Testis (tissue), 5 donors: ENCODE data around the gene TMEM238. TPM values are rescaled to one million over a fixed set of nuclear protein-coding genes. Genes with fewer than 3 reads are reported as not detected.

Experiments
- DNase-seq: peaks from one replicate; pipeline ENCODE4 v3.0.0-alpha.2; 2019
- H3K27ac ChIP-seq, 2 donors: fragments of 200-600 bp; sonication (generic); one replicate each; pipeline ENCODE4 v1.5.1; 2019
- H3K27me3 ChIP-seq: fragments of 200-600 bp; sonication (generic); one replicate; pipeline ENCODE4 v1.5.1; 2019
- H3K36me3 ChIP-seq: fragments of 200-600 bp; sonication (generic); one replicate; pipeline ENCODE4 v1.5.1; 2017; ENCODE audit warnings: low read depth; ENCODE audit errors: missing control alignments
- H3K4me1 ChIP-seq: fragments of 200-600 bp; sonication (generic); one replicate; pipeline ENCODE4 v1.5.1; 2019
- H3K4me3 ChIP-seq, 2 donors: fragments of 200-600 bp; sonication (generic); one replicate each; pipeline ENCODE4 v1.5.1; 2017 to 2019
- H3K9me3 ChIP-seq: fragments of 200-600 bp; sonication (generic); one replicate; pipeline ENCODE4 v1.5.1; 2017
- POLR2A ChIP-seq: fragments of 450-650 bp; IDR thresholded peaks from one replicate; pipeline ENCODE4 v1.6.1; 2017; ENCODE audit warnings: antibody characterized with exemption, mild to moderate bottlenecking, moderate library complexity
- WGBS, 2 donors: methylation state at CpG; one replicate each; pipeline ENCODE4 v1.1.5; 2018; 5-methylcytosine and 5-hydroxymethylcytosine counted together
- intact Hi-C: fragments of 100-400 bp; cut with DNase I; formaldehyde crosslinking; loops from one replicate; pipeline ENCODE4 v1.15.1; 2023; ENCODE audit warnings: low total_unique reads
- long read RNA-seq, 2 donors: transcript quantifications; one replicate each; lab custom pipeline, GENCODE V29; 2026
- polyA plus RNA-seq: library from polyadenylated mRNA; stranded (reverse); fragments of 350-450 nt; fragmentation: Illumina TruSeq; extraction: RNeasy Lipid Tissue Mini Kit (QIAGEN cat#74804); gene quantifications from one replicate; pipeline ENCODE4 v1.2.3, GENCODE V29; 2014; ENCODE audit warnings: low read depth, low replicate concordance; ENCODE audit not compliant: insufficient read depth
- total RNA-seq, 2 donors: library from RNA; depleted of rRNA; stranded (reverse); fragments of >200 nt; gene quantifications; one replicate each; pipeline ENCODE4 v1.2.3, GENCODE V29; 2016
- TF ChIP-seq, protein P1 (sequence below), 3 experiments: fragments of 450-650 bp in 2 of 3; fragments of 200-600 bp in 1 of 3; sonication (generic) in 1 of 3; IDR thresholded peaks; one replicate each; pipeline ENCODE4 v1.5.1; 2016 to 2019; ENCODE audit warnings: antibody characterized with exemption in 3 of 3, mild to moderate bottlenecking in 2 of 3, moderate library complexity in 1 of 3

TMEM238 gene, protein sequence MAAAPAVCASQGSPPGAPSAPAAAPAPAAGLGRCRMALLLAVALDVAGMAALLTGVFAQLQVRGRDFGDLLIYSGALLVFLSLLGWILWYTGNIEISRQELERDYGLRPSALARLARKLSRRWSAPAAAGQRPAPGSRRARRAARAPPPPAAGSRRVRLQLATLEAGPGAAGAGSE
- 1 to 10 TPM; 1.7 to 6.4 TPM for total RNA-seq
- polyA plus RNA-seq: 0.91 TPM
- long read RNA-seq, donor 1, transcript TMEM238-201 (2 exons, 1,000 nt): major isoform, 5 of 5 reads
- long read RNA-seq, donor 1, partial matches to known transcripts: 0 of 5 reads
- long read RNA-seq, donor 1, other reads (novel, unspliced or antisense): 0 of 5 reads
- long read RNA-seq, donor 2, partial matches to known transcripts: 1,283 of 1,739 reads
- long read RNA-seq, donor 2, other reads (novel, unspliced or antisense): 455 of 1,739 reads

DNA sequence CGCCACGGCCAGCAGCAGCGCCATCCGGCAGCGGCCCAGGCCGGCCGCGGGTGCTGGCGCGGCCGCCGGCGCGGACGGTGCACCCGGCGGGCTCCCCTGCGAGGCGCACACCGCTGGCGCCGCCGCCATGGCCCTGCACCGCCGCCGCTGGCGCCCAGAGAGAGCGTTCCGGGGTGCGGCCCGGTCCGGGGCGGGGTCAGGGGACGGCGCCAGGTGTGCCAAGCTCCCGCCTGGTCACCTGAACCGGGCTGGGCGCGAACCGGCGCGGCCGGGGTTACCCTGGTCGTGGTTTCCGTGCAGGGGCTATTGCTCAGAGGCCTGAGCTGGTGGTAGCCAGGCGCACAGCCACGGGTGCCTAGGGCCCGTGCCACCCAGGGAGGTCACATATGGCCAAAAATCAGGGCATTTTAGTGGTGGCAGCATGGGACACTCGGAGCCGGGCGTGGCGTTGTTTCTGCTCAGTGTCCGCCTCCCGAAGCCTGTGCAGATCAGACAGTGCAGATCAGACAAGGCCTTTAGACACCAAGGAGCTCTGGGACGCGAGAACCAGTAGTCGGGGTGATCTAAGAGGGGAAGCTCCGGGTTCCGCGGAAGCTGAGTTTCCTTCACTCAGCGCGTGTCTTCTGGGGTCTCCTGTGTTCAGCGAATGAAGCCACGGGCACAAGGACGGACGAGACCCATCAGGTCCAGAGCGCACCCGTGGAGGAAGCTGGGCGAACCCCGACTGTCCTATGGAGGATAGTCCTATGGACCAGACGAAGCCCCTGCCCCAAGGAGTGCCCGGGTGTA, at the start of gene TMEM238:
TSS of gene TMEM238 (minus strand) at position 162 of the 789 bp plus-strand sequence. CDS start at position 129, 33 bp downstream.
- Histone ChIP-seq H3K9me3 (no peaks in the 10 kb centered on the region), H3K4me3 (peak within 1 kb of the TSS; percentile 80 to 92), H3K4me1 (peaks cover 37% of the 10 kb centered on the region), H3K36me3 (no peaks in the 10 kb centered on the region), H3K27ac (peak within 1 kb of the TSS; percentile 92 to 93), H3K27me3 (no peaks in the 10 kb centered on the region)
- intact Hi-C loops: loop anchor here (5.0 kb wide), 1 partner anchor 42 kb away; no protein-coding TSS in a partner anchor
- DNase-seq: peak; percentile 32
- 17 to 34% methylated on average over 11 to 71 of the region's 72 CpGs for WGBS, 2 donors
- TF ChIP-seq, protein P1, sequence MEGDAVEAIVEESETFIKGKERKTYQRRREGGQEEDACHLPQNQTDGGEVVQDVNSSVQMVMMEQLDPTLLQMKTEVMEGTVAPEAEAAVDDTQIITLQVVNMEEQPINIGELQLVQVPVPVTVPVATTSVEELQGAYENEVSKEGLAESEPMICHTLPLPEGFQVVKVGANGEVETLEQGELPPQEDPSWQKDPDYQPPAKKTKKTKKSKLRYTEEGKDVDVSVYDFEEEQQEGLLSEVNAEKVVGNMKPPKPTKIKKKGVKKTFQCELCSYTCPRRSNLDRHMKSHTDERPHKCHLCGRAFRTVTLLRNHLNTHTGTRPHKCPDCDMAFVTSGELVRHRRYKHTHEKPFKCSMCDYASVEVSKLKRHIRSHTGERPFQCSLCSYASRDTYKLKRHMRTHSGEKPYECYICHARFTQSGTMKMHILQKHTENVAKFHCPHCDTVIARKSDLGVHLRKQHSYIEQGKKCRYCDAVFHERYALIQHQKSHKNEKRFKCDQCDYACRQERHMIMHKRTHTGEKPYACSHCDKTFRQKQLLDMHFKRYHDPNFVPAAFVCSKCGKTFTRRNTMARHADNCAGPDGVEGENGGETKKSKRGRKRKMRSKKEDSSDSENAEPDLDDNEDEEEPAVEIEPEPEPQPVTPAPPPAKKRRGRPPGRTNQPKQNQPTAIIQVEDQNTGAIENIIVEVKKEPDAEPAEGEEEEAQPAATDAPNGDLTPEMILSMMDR (IDR thresholded peaks at IDR 0.05): no peak
- no peak for TF ChIP-seq POLR2A

DNA sequence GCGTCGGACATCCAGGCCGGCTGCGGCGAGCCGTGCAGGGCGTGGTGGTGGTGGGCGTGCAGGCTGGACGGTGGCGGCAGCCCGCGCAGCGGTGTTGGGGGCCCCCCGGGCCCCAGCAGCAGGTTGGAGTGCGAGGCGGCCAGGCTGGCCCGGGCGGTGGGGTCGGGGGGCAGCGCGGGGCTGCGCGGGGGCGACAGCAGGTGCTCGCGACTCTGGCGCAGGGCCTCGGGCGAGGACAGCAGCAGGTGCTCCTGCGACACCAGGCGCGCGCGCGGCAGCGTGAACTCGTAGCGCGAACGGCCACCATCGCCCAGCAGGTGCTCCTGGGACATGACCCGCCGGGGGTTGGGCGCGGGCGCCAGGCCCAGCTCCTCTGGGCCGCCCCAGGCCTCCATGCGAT, 49.2 kb upstream of the TMEM238 start:
- WGBS, 2 donors: 2 to 13% methylated on average over 3 to 12 of the region's 48 CpGs
- no peak for DNase-seq
- H3K9me3 ChIP-seq: no peaks in the 10 kb centered on the region
- TF ChIP-seq, protein P1 (IDR thresholded peaks at IDR 0.05): no peak
- no peak for TF ChIP-seq POLR2A
- H3K4me1 ChIP-seq: no peaks in the 10 kb centered on the region
- no peak overlapping the region for H3K27ac ChIP-seq
- H3K4me3 ChIP-seq: no peak overlapping the region
- intact Hi-C loops: no loop called here
- H3K27me3 ChIP-seq: no peaks in the 10 kb centered on the region
- H3K36me3 ChIP-seq: no peaks in the 10 kb centered on the region

DNA sequence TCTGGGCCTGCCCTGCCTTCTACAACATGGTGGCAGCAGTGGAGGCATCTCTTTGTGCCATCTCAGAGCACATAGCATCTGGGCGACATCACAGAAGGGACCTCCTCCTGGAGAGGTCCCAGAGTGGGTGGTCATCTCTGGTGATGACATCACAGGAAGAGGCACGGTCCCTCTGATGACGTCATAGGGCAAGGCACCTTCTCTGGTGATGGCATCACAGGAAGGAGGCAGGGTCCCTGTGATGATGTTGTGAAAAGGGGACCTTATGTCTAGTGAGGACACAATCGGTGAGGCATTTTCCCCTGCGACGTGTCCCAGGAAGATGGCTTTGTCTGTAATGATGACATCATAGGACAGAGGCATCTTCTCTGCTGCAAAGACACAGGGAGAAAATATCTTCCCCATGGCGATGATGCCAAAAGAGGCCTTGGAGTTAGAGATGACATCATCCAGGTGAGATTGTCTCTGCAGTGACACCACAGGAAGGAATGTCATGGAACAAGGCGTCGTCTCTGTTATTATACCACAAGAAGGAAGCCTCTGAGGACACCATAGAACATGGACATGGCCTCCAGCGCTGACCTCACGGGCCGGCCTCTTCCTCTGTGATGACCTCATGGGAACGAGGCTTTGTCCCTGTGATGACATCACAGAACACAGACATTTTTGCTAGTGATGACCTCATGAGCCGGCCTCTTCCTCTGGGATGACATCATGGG, 48.3 kb upstream of the TMEM238 start:
- no peak for DNase-seq
- 85 to 87% methylated on average over 13 to 14 of the region's 14 CpGs for WGBS, 2 donors
- Histone ChIP-seq H3K4me3 (no peak overlapping the region), H3K27me3 (no peaks in the 10 kb centered on the region), H3K36me3 (no peaks in the 10 kb centered on the region), H3K4me1 (no peaks in the 10 kb centered on the region), H3K27ac (no peak overlapping the region), H3K9me3 (no peaks in the 10 kb centered on the region)
- intact Hi-C loops: no loop called here
- TF ChIP-seq, protein P1 (IDR thresholded peaks at IDR 0.05): no peak
- TF ChIP-seq POLR2A: no peak

DNA sequence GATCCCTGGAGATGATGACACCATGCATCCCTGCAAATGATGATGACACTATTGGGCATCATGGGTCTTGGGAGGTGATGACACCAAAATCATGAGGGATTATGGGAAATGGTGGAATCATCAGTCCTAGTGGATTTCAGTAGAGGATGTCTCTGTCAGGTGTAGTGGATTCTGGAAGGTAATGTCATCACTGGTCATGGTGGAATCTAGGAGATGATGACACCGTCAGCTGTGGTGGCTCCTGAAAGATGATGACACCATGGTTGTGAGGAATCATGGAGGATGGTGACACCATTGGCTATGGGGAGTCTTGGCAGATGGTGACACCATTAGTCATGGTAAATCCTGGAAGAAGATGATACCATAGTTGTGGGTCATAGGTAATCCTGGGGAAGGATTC, 47.1 kb upstream of the TMEM238 start:
- 89 to 94% methylated on average over 1 of the region's 1 CpG for whole genome bisulfite sequencing, 2 donors
- H3K27me3 ChIP-seq: no peaks in the 10 kb centered on the region
- H3K36me3 ChIP-seq: no peaks in the 10 kb centered on the region
- H3K4me3 ChIP-seq: no peak overlapping the region
- no peak for DNase-seq
- H3K9me3 ChIP-seq: no peaks in the 10 kb centered on the region
- H3K27ac ChIP-seq: no peak overlapping the region
- H3K4me1 ChIP-seq: no peaks in the 10 kb centered on the region
- TF ChIP-seq, protein P1 (IDR thresholded peaks at IDR 0.05): no peak
- no peak for TF ChIP-seq POLR2A
- intact Hi-C loops: no loop called here
